Myocyte (in vitro differentiated cells): Measurements from ENCODE around the gene TCEANC. TPM values are rescaled to one million over a fixed set of nuclear protein-coding genes. Genes with fewer than 3 reads are reported as not detected.

Experiments used
- DNase-seq: peaks from one replicate; pipeline ENCODE4 v3.0.0-alpha.2; 2012; ENCODE audit warnings: low read depth
- total RNA-seq: library from RNA; depleted of rRNA; stranded (reverse); fragments of >200 nt; gene quantifications from 2 replicates; pipeline ENCODE4 v1.2.3, GENCODE V29; 2014

TCEANC gene
- total RNA-seq, 1 donor from 2014 or later = 3.6 TPM

GRCh38 chrX:13691841-13692371 lies 39.0 kb downstream of the TCEANC start:
- DNase-seq = no peak

GRCh38 chrX:13692771-13693231 lies 39.9 kb downstream of the TCEANC start:
- no peak for DNase-seq

- DNase-seq = no peak
Measured at GRCh38 chrX:13693341-13693961, 40.5 kb downstream of the TCEANC start.

- no peak for DNase-seq
Measured at GRCh38 chrX:13694359-13694758, 41.4 kb downstream of the TCEANC start.

GRCh38 chrX:13694983-13695382 lies 42.0 kb downstream of the TCEANC start:
- DNase-seq = no peak

- DNase-seq = no peak
Measured at GRCh38 chrX:13695601-13696115, 42.7 kb downstream of the TCEANC start.

GRCh38 chrX:13697455-13697854 lies 44.5 kb downstream of the TCEANC start:
- DNase-seq = no peak

GRCh38 chrX:13697976-13698375 lies 45.0 kb downstream of the TCEANC start:
- no peak for DNase-seq

- no peak for DNase-seq
Measured at GRCh38 chrX:13698432-13698831, 45.5 kb downstream of the TCEANC start.

- peak; percentile 22 for DNase-seq
Measured at GRCh38 chrX:13699183-13699826, 46.4 kb downstream of the TCEANC start.

- no peak for DNase-seq
Measured at GRCh38 chrX:13700380-13700779, 47.4 kb downstream of the TCEANC start.

GRCh38 chrX:13702111-13702789 lies 49.3 kb downstream of the TCEANC start:
- DNase-seq = no peak

GRCh38 chrX:13703135-13703534 lies 50.2 kb downstream of the TCEANC start:
- no peak for DNase-seq

GRCh38 chrX:13703589-13703988 lies 50.6 kb downstream of the TCEANC start:
- no peak for DNase-seq

- DNase-seq = no peak
Measured at GRCh38 chrX:13711141-13711540, 58.2 kb downstream of the TCEANC start.

Other genes starting within 250 kb of the TCEANC start
- not detected in 2 replicates for gene EGFL6, start 83.5 kb upstream of the TCEANC start, total RNA-seq
- 24.6 and 40.3 TPM in 2 replicates for gene RAB9A, start 36.0 kb downstream of the TCEANC start, total RNA-seq
- 16.6 and 25.4 TPM in 2 replicates for gene TRAPPC2, start 81.5 kb downstream of the TCEANC start, total RNA-seq
- 9.9 and 20.1 TPM in 2 replicates for gene OFD1, start 81.6 kb downstream of the TCEANC start, total RNA-seq
- 102 and 159 TPM in 2 replicates for gene GPM6B, start 164.0 kb downstream of the TCEANC start, total RNA-seq